H1 (cell line): ENCODE results near the gene DHRS1. TPM values are rescaled to one million over a fixed set of nuclear protein-coding genes. Genes with fewer than 3 reads are reported as not detected.

Source experiments
- CTCF ChIA-PET: fragments of 300-600 bp; sonication (Branson Sonifier 250); formaldehyde crosslinking; loops from one replicate; lab custom pipeline; 2021; ENCODE audit not compliant: partially characterized antibody; lab: Charles Lee
- POLR2A ChIA-PET: fragments of 300-600 bp; sonication (Branson Sonifier 250); formaldehyde crosslinking; loops from one replicate; lab custom pipeline; 2021; ENCODE audit warnings: inconsistent platforms; ENCODE audit not compliant: partially characterized antibody; lab: Charles Lee
- DNase-seq, 2 experiments: peaks; one replicate each; pipeline versions ENCODE4 v3.0.0 to v3.0.0-alpha.2; 2010 to 2022; ENCODE audit warnings: low spot score in 2 of 2, low read depth in 1 of 2, mixed read lengths in 1 of 2
- FAIRE-seq: peaks from 2 replicates; lab custom pipeline; 2011; peaks lifted over from hg19 to GRCh38; lab: Jason Lieb, UNC
- H2AFZ ChIP-seq: 2 replicates; pipeline ENCODE4 v1.8.1; 2012; ENCODE audit warnings: low read length, inconsistent platforms
- H2AK5ac ChIP-seq: 2 replicates; pipeline ENCODE4 v1.6.1; 2013; ENCODE audit warnings: low read depth, low read length
- H2BK120ac ChIP-seq: replicated peaks from 2 replicates; pipeline ENCODE3; 2013; ENCODE audit warnings: low read depth, low read length, inconsistent platforms
- H2BK12ac ChIP-seq: 2 replicates; pipeline ENCODE4 v1.6.1; 2013; ENCODE audit warnings: low read depth, low read length
- H2BK15ac ChIP-seq: 2 replicates; pipeline ENCODE4 v1.6.1; 2013; ENCODE audit warnings: low read length
- H2BK20ac ChIP-seq: 2 replicates; pipeline ENCODE4 v1.6.1; 2013; ENCODE audit warnings: low read length
- H2BK5ac ChIP-seq: 2 replicates; pipeline ENCODE4 v1.6.1; 2013; ENCODE audit warnings: low read depth, low read length
- H3K14ac ChIP-seq: 2 replicates; pipeline ENCODE4 v1.6.1; 2013; ENCODE audit warnings: inconsistent platforms; ENCODE audit not compliant: insufficient read length
- H3K18ac ChIP-seq: 2 replicates; pipeline ENCODE4 v1.6.1; 2013; ENCODE audit warnings: low read length; ENCODE audit errors: extremely low read depth
- H3K23ac ChIP-seq: 2 replicates; pipeline ENCODE4 v1.6.1; 2013; ENCODE audit warnings: inconsistent platforms; ENCODE audit not compliant: insufficient read length
- H3K23me2 ChIP-seq: 2 replicates; pipeline ENCODE4 v1.6.1; 2013; ENCODE audit warnings: low read depth, low read length
- H3K27ac ChIP-seq: 2 replicates; pipeline ENCODE4 v1.6.1; 2011; ENCODE audit warnings: low read depth, low read length, inconsistent platforms
- H3K27me3 ChIP-seq, 4 experiments: replicated peaks in 1 of 4; 1 replicate in 1 of 4; 2 replicates in 3 of 4; pipeline versions ENCODE4 v1.6.1 to v1.8.1; 2011 to 2013; ENCODE audit warnings: low read length in 3 of 4, mild to moderate bottlenecking in 3 of 4, inconsistent platforms in 2 of 4, mixed read lengths in 2 of 4, moderate library complexity in 1 of 4; ENCODE audit not compliant: control insufficient read depth in 3 of 4, insufficient read depth in 3 of 4; ENCODE audit errors: extremely low read depth in 1 of 4
- H3K36me3 ChIP-seq, 4 experiments: 2 replicates each; pipeline versions ENCODE4 v1.6.1 to v1.8.1; 2011 to 2013; ENCODE audit warnings: mild to moderate bottlenecking in 4 of 4, low read length in 3 of 4, moderate library complexity in 2 of 4, control low read depth in 1 of 4, inconsistent platforms in 1 of 4; ENCODE audit not compliant: insufficient read depth in 4 of 4, control insufficient read depth in 2 of 4
- H3K4ac ChIP-seq: replicated peaks from 2 replicates; pipeline ENCODE3; 2013; ENCODE audit warnings: low read length, low read depth, mixed read lengths, inconsistent platforms; ENCODE audit not compliant: insufficient read length
- H3K4me1 ChIP-seq, 4 experiments: replicated peaks in 1 of 4; 1 replicate in 1 of 4; 2 replicates in 3 of 4; pipeline versions ENCODE4 v1.6.1 to v1.8.1; 2011 to 2013; ENCODE audit warnings: low read length in 3 of 4, inconsistent platforms in 2 of 4, mixed read lengths in 1 of 4; ENCODE audit not compliant: insufficient read depth in 4 of 4, control insufficient read depth in 3 of 4
- H3K4me2 ChIP-seq, 2 experiments: 2 replicates each; pipeline versions ENCODE4 v1.6.1 to v1.8.1; 2011 to 2013; ENCODE audit warnings: low read depth in 2 of 2, low read length in 2 of 2, control low read depth in 1 of 2, inconsistent platforms in 1 of 2, mild to moderate bottlenecking in 1 of 2; ENCODE audit not compliant: insufficient read depth in 1 of 2
- H3K4me3 ChIP-seq, 4 experiments: fragments of 200-600, 300-600 bp in 1 of 4; sonication (generic), shearing (Covaris generic), sonication (Bioruptor Twin) in 1 of 4; 2 replicates each; pipeline versions ENCODE4 v1.5.1 to v1.8.1; 2011 to 2016; ENCODE audit warnings: low read length in 4 of 4, low read depth in 3 of 4, control low read depth in 2 of 4, inconsistent platforms in 2 of 4, mild to moderate bottlenecking in 2 of 4, mixed read lengths in 1 of 4, moderate library complexity in 1 of 4; ENCODE audit not compliant: insufficient read depth in 2 of 4; ENCODE audit errors: extremely low read depth in 1 of 4
- H3K56ac ChIP-seq: replicated peaks from 2 replicates; pipeline ENCODE3; 2013; ENCODE audit warnings: low read depth, mild to moderate bottlenecking, mixed read lengths, low read length, inconsistent platforms; ENCODE audit not compliant: insufficient read length
- H3K79me1 ChIP-seq: 2 replicates; pipeline ENCODE4 v1.6.1; 2013; ENCODE audit warnings: low read depth, low read length, control low read depth
- H3K79me2 ChIP-seq, 2 experiments: 2 replicates each; pipeline versions ENCODE4 v1.6.1 to v1.8.1; 2012 to 2013; ENCODE audit warnings: low read length in 2 of 2, mild to moderate bottlenecking in 2 of 2, inconsistent platforms in 1 of 2; ENCODE audit not compliant: insufficient read depth in 2 of 2, control insufficient read depth in 1 of 2
- H3K9ac ChIP-seq, 4 experiments: replicated peaks in 1 of 4; 1 replicate in 1 of 4; 2 replicates in 3 of 4; pipeline versions ENCODE4 v1.6.1 to v1.8.1; 2011 to 2013; ENCODE audit warnings: low read depth in 3 of 4, low read length in 3 of 4, control low read depth in 2 of 4, mild to moderate bottlenecking in 2 of 4, moderate library complexity in 2 of 4, inconsistent platforms in 1 of 4; ENCODE audit errors: extremely low read depth in 1 of 4
- H3K9me3 ChIP-seq, 2 experiments: 2 replicates each; pipeline versions ENCODE4 v1.6.1 to v1.8.1; 2012 to 2013; ENCODE audit warnings: mild to moderate bottlenecking in 2 of 2, moderate library complexity in 2 of 2, control low read depth in 1 of 2, inconsistent platforms in 1 of 2, low read depth in 1 of 2, low read length in 1 of 2, mixed read lengths in 1 of 2; ENCODE audit not compliant: insufficient read depth in 2 of 2
- H4K20me1 ChIP-seq, 2 experiments: replicated peaks in 1 of 2; 2 replicates each; pipeline versions ENCODE3 to v1.8.1; 2011 to 2013; ENCODE audit warnings: inconsistent platforms in 2 of 2, low read length in 2 of 2, mild to moderate bottlenecking in 1 of 2; ENCODE audit not compliant: insufficient read depth in 2 of 2, control insufficient read depth in 1 of 2
- H4K5ac ChIP-seq: 2 replicates; pipeline ENCODE4 v1.6.1; 2013; ENCODE audit warnings: low read length, low read depth, mixed read lengths, inconsistent platforms; ENCODE audit not compliant: insufficient read length
- H4K8ac ChIP-seq: 2 replicates; pipeline ENCODE4 v1.8.0; 2013; ENCODE audit warnings: mild to moderate bottlenecking, moderate library complexity, low read length, inconsistent platforms; ENCODE audit not compliant: insufficient read depth; ENCODE audit errors: extremely low read depth
- H4K91ac ChIP-seq: replicated peaks from 2 replicates; pipeline ENCODE3; 2013; ENCODE audit warnings: low read length, mixed read lengths, inconsistent platforms; ENCODE audit not compliant: insufficient read length
- BCL11A ChIP-seq, 2 experiments: IDR thresholded peaks; one replicate each; pipeline ENCODE4 v1.6.1; 2011; ENCODE audit warnings: low read depth in 2 of 2, low read length in 2 of 2, mild to moderate bottlenecking in 2 of 2
- CBX5 ChIP-seq: fragments of 300-800, 300-1000 bp; sonication (generic); IDR thresholded peaks from 2 replicates; pipeline ENCODE4 v1.7.1; 2016; ENCODE audit warnings: antibody characterized with exemption, low read length, low read depth
- CEBPB ChIP-seq: IDR thresholded peaks from 2 replicates; pipeline ENCODE4 v1.6.1; 2012; ENCODE audit warnings: low read depth, low read length
- EZH2 ChIP-seq: fragments of 200-600 bp; sonication (generic); IDR thresholded peaks from 2 replicates; pipeline ENCODE4 v1.7.1; 2012; ENCODE audit warnings: low read depth, mild to moderate bottlenecking, moderate library complexity, low read length, inconsistent platforms; ENCODE audit not compliant: severe bottlenecking
- POLR2A ChIP-seq, 2 experiments: IDR thresholded peaks; 1 replicate in 1 of 2; 2 replicates in 1 of 2; pipeline ENCODE4 v1.6.1; 2011; ENCODE audit warnings: low read depth in 2 of 2, low read length in 2 of 2, mild to moderate bottlenecking in 2 of 2; ENCODE audit errors: control extremely low read depth in 1 of 2
- POU5F1 ChIP-seq: IDR thresholded peaks from 2 replicates; pipeline ENCODE4 v1.6.1; 2011; ENCODE audit warnings: low read depth, mild to moderate bottlenecking, low read length, moderate library complexity
- RFX5 ChIP-seq: IDR thresholded peaks from 2 replicates; pipeline ENCODE4 v1.6.1; 2011; ENCODE audit warnings: low read depth, low read length, improper control_type of control experiment, borderline replicate concordance
- RNF2 ChIP-seq: fragments of 200-900, 300-1000 bp; sonication (generic); IDR thresholded peaks from 2 replicates; pipeline ENCODE4 v1.7.1; 2016; ENCODE audit warnings: borderline replicate concordance, low read depth, mild to moderate bottlenecking, antibody characterized with exemption, low read length; ENCODE audit not compliant: poor library complexity, severe bottlenecking; ENCODE audit errors: missing control alignments
- SIRT6 ChIP-seq: IDR thresholded peaks from one replicate; pipeline ENCODE4 v1.7.1; 2012; ENCODE audit warnings: low read length, inconsistent platforms
- SUZ12 ChIP-seq: fragments of 200-600 bp; sonication (generic); IDR thresholded peaks from 2 replicates; pipeline ENCODE4 v1.6.1; 2012; ENCODE audit warnings: mild to moderate bottlenecking, inconsistent platforms, low read length, moderate library complexity, mixed read lengths
- TBP ChIP-seq: IDR thresholded peaks from 2 replicates; pipeline ENCODE4 v1.6.1; 2011; ENCODE audit warnings: low read depth, low read length, improper control_type of control experiment
- TEAD4 ChIP-seq: IDR thresholded peaks from 2 replicates; pipeline ENCODE4 v1.6.1; 2012; ENCODE audit warnings: low read depth, low read length, inconsistent platforms, mixed read lengths
- YY1 ChIP-seq: IDR thresholded peaks from 2 replicates; pipeline ENCODE4 v1.6.1; 2011; ENCODE audit warnings: low read depth, mild to moderate bottlenecking, low read length
- WGBS, 2 experiments: shearing (Covaris generic) in 1 of 2; methylation state at CpG; one replicate each; pipeline versions ENCODE4 v1.1.6 to v1.1.7; 2013 to 2015; ENCODE audit warnings: low lambda C conversion rate in 2 of 2, mixed read lengths in 2 of 2, inconsistent platforms in 1 of 2, low coverage in 1 of 2, missing lambda C conversion rate in 1 of 2; ENCODE audit not compliant: insufficient replicate concordance in 2 of 2, insufficient coverage in 1 of 2, insufficient read length in 1 of 2; ENCODE audit errors: extremely low coverage in 1 of 2, missing lambda C conversion rate in 1 of 2; 5-methylcytosine and 5-hydroxymethylcytosine counted together
- polyA plus RNA-seq, 7 experiments: library from polyadenylated mRNA; depleted of rRNA in 3 of 7; stranded (reverse) in 5 of 7; unstranded in 2 of 7; fragments of >200 nt in 5 of 7; fragments of 200-250 nt in 2 of 7; gene quantifications; 1 replicate in 5 of 7; 2 replicates in 1 of 7; 4 replicates in 1 of 7; pipeline versions ENCODE4 v1.2.1 to v1.2.3, GENCODE V29; 2011 to 2013; ENCODE audit warnings: missing spikeins in 2 of 7, mixed read lengths in 2 of 7
- total RNA-seq: library from RNA; stranded (reverse); fragmentation: NEBNext Ultra II Directional; extraction: Animal tissue kit (Norgen Biotek cat#: 25700); gene quantifications from 2 replicates; pipeline ENCODE4 v1.2.1, GENCODE V29; 2021
- TF ChIP-seq, protein P1 (sequence below): IDR thresholded peaks from 2 replicates; pipeline ENCODE4 v1.6.1; 2011; ENCODE audit warnings: low read length, improper control_type of control experiment

Gene DHRS1
- total and polyA plus RNA-seq, 2 of the 8 experiments (the other 6 are each of a cell fraction or from before 2014, with no cell fraction given): 8.8 to 31.7 TPM

DNA sequence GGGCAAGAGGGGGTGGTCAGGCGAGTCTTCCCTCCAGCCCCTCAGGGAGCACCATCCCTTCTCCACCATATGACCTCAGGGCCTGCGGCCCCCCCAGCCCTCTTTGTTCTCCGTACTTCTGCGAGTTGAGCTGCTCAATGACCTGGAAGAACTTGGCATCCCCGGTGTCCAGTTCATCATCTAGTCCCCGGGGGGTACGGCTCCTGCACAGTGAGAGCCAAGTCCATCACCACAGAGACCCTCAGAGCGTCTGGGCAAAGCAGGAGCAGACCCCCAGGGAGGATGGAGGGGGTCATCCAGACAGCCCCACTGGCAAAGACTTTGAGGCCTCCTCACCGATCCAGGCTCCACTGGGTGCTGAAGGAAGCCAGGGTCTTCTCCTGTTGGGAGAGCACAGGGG lies 26.4 kb upstream of the DHRS1 start:
- WGBS, 2 experiments: 87% methylated on average over 9 of the region's 9 CpGs; no CpG with 5 or more reads in 1 of the 2 experiments
- H3K36me3 ChIP-seq: no peaks in the 10 kb centered on the region
- H3K79me2 ChIP-seq: no peaks in the 10 kb centered on the region
- H3K18ac ChIP-seq: no peak overlapping the region
- no peak overlapping the region for H3K27ac ChIP-seq
- H3K4me2 ChIP-seq: no peak overlapping the region
- ChIA-PET POLR2A (interaction anchor here (0.6 to 1.4 kb wide), 2 partner anchors 12 to 84 kb away, joined by 3 read pairs; partner anchors contain the start of gene TINF2), CTCF (interaction anchor here (1.2 to 27.8 kb wide), 4 partner anchors 11 to 102 kb away, joined by 3 to 664 read pairs (median 89); partner anchors contain the start of genes CBLN3, CIDEB, KHNYN and LTB4R)
- H3K79me1 ChIP-seq: no peaks in the 10 kb centered on the region
- no peak overlapping the region for H3K23ac ChIP-seq
- no peaks in the 10 kb centered on the region for H3K4me1 ChIP-seq
- H2BK12ac ChIP-seq: no peak overlapping the region
- H2BK120ac ChIP-seq: no peak overlapping the region
- H2AK5ac ChIP-seq: no peak overlapping the region
- no peaks in the 10 kb centered on the region for H4K20me1 ChIP-seq
- no peak for DNase-seq
- H4K91ac ChIP-seq: no peak overlapping the region
- H2BK5ac ChIP-seq: no peak overlapping the region
- no peaks in the 10 kb centered on the region; the same call in 1 of the 2 replicates for H3K23me2 ChIP-seq
- no peak overlapping the region for H2AFZ ChIP-seq
- H3K9ac ChIP-seq: no peak overlapping the region
- H3K27me3 ChIP-seq: peaks cover 0 to 32% (median 11%) of the 10 kb centered on the region in 4 experiments; a peak in 5 of 7 replicates
- no peak overlapping the region for H4K8ac ChIP-seq
- H3K4me3 ChIP-seq: no peak overlapping the region
- no peak for FAIRE-seq
- H3K56ac ChIP-seq: no peak overlapping the region
- no peak overlapping the region for H4K5ac ChIP-seq
- no peak overlapping the region for H3K14ac ChIP-seq
- no peak overlapping the region for H2BK20ac ChIP-seq
- H3K9me3 ChIP-seq: no peaks in the 10 kb centered on the region
- no peak overlapping the region for H2BK15ac ChIP-seq
- no peak overlapping the region for H3K4ac ChIP-seq
- TF ChIP-seq POLR2A (IDR thresholded peaks at IDR 0.05; ENCODE audit: control extremely low read depth in 1 of 2, low read depth in 2 of 2, low read length in 2 of 2) (no peak), TBP (no peak), BCL11A (IDR thresholded peaks at IDR 0.05; ENCODE audit: low read depth in 2 of 2, low read length in 2 of 2) (no peak), POU5F1 (no peak), CEBPB (no peak), RFX5 (no peak), EZH2 (no peak), RNF2 (no peak), CBX5 (no peak), SIRT6 (no peak), TEAD4 (no peak), YY1 (no peak), SUZ12 (no peak)
- TF ChIP-seq, protein P1, sequence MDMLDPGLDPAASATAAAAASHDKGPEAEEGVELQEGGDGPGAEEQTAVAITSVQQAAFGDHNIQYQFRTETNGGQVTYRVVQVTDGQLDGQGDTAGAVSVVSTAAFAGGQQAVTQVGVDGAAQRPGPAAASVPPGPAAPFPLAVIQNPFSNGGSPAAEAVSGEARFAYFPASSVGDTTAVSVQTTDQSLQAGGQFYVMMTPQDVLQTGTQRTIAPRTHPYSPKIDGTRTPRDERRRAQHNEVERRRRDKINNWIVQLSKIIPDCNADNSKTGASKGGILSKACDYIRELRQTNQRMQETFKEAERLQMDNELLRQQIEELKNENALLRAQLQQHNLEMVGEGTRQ: no peak
